SK-N-SH (cell line): ENCODE data around the gene TNFRSF12A. TPM values are rescaled to one million over a fixed set of nuclear protein-coding genes. Genes with fewer than 3 reads are reported as not detected.

ENCODE experiments used
- CTCF ChIA-PET: fragments of 300-600, 350-600 bp; formaldehyde crosslinking; extraction: SDS; loops from one replicate; lab custom pipeline; 2021; lab: Yijun Ruan, JAX
- POLR2A ChIA-PET: fragments of 350-600 bp; sonication (Branson Sonifier 250); formaldehyde crosslinking; extraction: SDS; loops from one replicate; lab custom pipeline; 2020; ENCODE audit warnings: antibody characterized with exemption, inconsistent platforms; lab: Yijun Ruan, JAX
- DNase-seq: peaks from one replicate; pipeline ENCODE4 v3.0.0; 2012
- H2AFZ ChIP-seq: fragments of 200-600 bp; sonication (generic); 2 replicates; pipeline ENCODE4 v1.8.1; 2016; ENCODE audit warnings: antibody characterized with exemption, mild to moderate bottlenecking, low read depth
- H3F3A ChIP-seq: fragments of 200-600 bp; sonication (generic); replicated peaks from 2 replicates; pipeline ENCODE3; 2016; ENCODE audit warnings: antibody characterized with exemption, mild to moderate bottlenecking; ENCODE audit not compliant: insufficient read depth
- H3K27ac ChIP-seq, 2 experiments: fragments of 200-500 bp in 1 of 2; fragments of 200-600 bp in 1 of 2; sonication (Bioruptor generic) in 1 of 2; sonication (generic), shearing (Covaris generic) in 1 of 2; 2 replicates each; pipeline versions ENCODE4 v1.5.1 to v1.6.1; 2014 to 2016; ENCODE audit warnings: low read depth in 2 of 2, inconsistent platforms in 1 of 2, low read length in 1 of 2, mild to moderate bottlenecking in 1 of 2, mixed read lengths in 1 of 2
- H3K27me3 ChIP-seq: fragments of 200-600 bp; sonication (generic), shearing (Covaris generic); 2 replicates; pipeline ENCODE4 v1.6.1; 2016; ENCODE audit warnings: mixed run types; ENCODE audit not compliant: insufficient read depth
- H3K36me3 ChIP-seq, 2 experiments: fragments of 200-500 bp in 1 of 2; fragments of 200-600 bp in 1 of 2; sonication (Bioruptor generic) in 1 of 2; sonication (generic) in 1 of 2; replicated peaks in 1 of 2; 2 replicates each; pipeline versions ENCODE3 to v1.5.1; 2014 to 2016; ENCODE audit warnings: low read length in 1 of 2, mild to moderate bottlenecking in 1 of 2; ENCODE audit not compliant: insufficient read depth in 2 of 2, control insufficient read depth in 1 of 2
- H3K4me1 ChIP-seq, 2 experiments: fragments of 200-500 bp in 1 of 2; fragments of 200-600 bp in 1 of 2; sonication (Bioruptor generic) in 1 of 2; sonication (generic), shearing (Covaris generic) in 1 of 2; 2 replicates each; pipeline versions ENCODE4 v1.5.1 to v1.6.1; 2014 to 2016; ENCODE audit warnings: low read depth in 1 of 2, low read length in 1 of 2, mixed run types in 1 of 2; ENCODE audit not compliant: insufficient read depth in 2 of 2, control insufficient read depth in 1 of 2
- H3K4me2 ChIP-seq: fragments of 200-600 bp; sonication (generic), shearing (Covaris generic); 2 replicates; pipeline ENCODE4 v1.6.1; 2017; ENCODE audit warnings: mixed run types
- H3K4me3 ChIP-seq, 2 experiments: fragments of 200-500 bp in 1 of 2; fragments of 200-600 bp in 1 of 2; sonication (Bioruptor generic) in 1 of 2; sonication (generic), shearing (Covaris generic) in 1 of 2; 2 replicates each; pipeline versions ENCODE4 v1.5.1 to v1.8.1; 2014 to 2016; ENCODE audit warnings: low read depth in 2 of 2, inconsistent platforms in 1 of 2, low read length in 1 of 2, mild to moderate bottlenecking in 1 of 2, mixed read lengths in 1 of 2, moderate library complexity in 1 of 2
- H3K79me2 ChIP-seq: fragments of 200-600 bp; sonication (generic); 2 replicates; pipeline ENCODE4 v1.8.1; 2017; ENCODE audit warnings: mild to moderate bottlenecking; ENCODE audit not compliant: insufficient read depth
- H3K9ac ChIP-seq: fragments of 200-600 bp; sonication (generic); 2 replicates; pipeline ENCODE4 v1.6.1; 2017; ENCODE audit warnings: mixed run types
- H3K9me2 ChIP-seq: fragments of 200-600 bp; sonication (generic); 2 replicates; pipeline ENCODE4 v1.6.1; 2017; ENCODE audit warnings: mixed run types
- H3K9me3 ChIP-seq: fragments of 200-600 bp; sonication (generic); 2 replicates; pipeline ENCODE4 v1.6.1; 2017; ENCODE audit warnings: mixed run types, mild to moderate bottlenecking, moderate library complexity
- H4K20me1 ChIP-seq: fragments of 200-600 bp; sonication (generic); 2 replicates; pipeline ENCODE4 v1.6.1; 2017; ENCODE audit warnings: mild to moderate bottlenecking, mixed run types; ENCODE audit not compliant: insufficient read depth
- FOSL2 ChIP-seq: IDR thresholded peaks from 2 replicates; pipeline ENCODE4 v1.4.0; 2012; ENCODE audit warnings: low read depth, mild to moderate bottlenecking, moderate library complexity, borderline replicate concordance
- FOXJ3 ChIP-seq: sonication (generic); formaldehyde crosslinking; IDR thresholded peaks from 2 replicates; pipeline ENCODE4 v1.5.1; 2020; ENCODE audit warnings: mild to moderate bottlenecking, missing genetic modification reagents
- FOXM1 ChIP-seq: IDR thresholded peaks from 2 replicates; pipeline ENCODE4 v1.4.0; 2012; ENCODE audit warnings: low read depth, mild to moderate bottlenecking
- MEF2A ChIP-seq: IDR thresholded peaks from 2 replicates; pipeline ENCODE4 v1.4.0; 2012; ENCODE audit warnings: low read depth, borderline replicate concordance
- MXI1 ChIP-seq: IDR thresholded peaks from 2 replicates; pipeline ENCODE4 v1.6.1; 2012; ENCODE audit warnings: mild to moderate bottlenecking, low read depth, low read length, improper control_type of control experiment
- NRF1 ChIP-seq: IDR thresholded peaks from 2 replicates; pipeline ENCODE4 v1.6.1; 2012; ENCODE audit warnings: low read depth, mild to moderate bottlenecking, low read length
- PBX3 ChIP-seq: IDR thresholded peaks from 2 replicates; pipeline ENCODE4; 2012
- POLR2AphosphoS5 ChIP-seq: IDR thresholded peaks from 2 replicates; pipeline ENCODE4 v1.6.1; 2012; ENCODE audit warnings: low read depth, low read length
- RAD21 ChIP-seq: IDR thresholded peaks from 2 replicates; pipeline ENCODE4 v1.6.1; 2012; ENCODE audit warnings: mild to moderate bottlenecking, low read length
- RCOR1 ChIP-seq: fragments of 150-350 bp; IDR thresholded peaks from 2 replicates; pipeline ENCODE4 v1.6.1; 2017; ENCODE audit warnings: antibody characterized with exemption, low read length
- RXRA ChIP-seq: IDR thresholded peaks from 2 replicates; pipeline ENCODE4 v1.4.0; 2012; ENCODE audit warnings: low read depth, mild to moderate bottlenecking, borderline replicate concordance
- SIN3A ChIP-seq: IDR thresholded peaks from 2 replicates; pipeline ENCODE4 v1.6.1; 2012; ENCODE audit warnings: low read depth, mild to moderate bottlenecking, low read length, moderate library complexity, borderline replicate concordance
- TCF12 ChIP-seq: IDR thresholded peaks from 2 replicates; pipeline ENCODE4 v1.4.0; 2012
- TEAD4 ChIP-seq: IDR thresholded peaks from 2 replicates; pipeline ENCODE4 v1.4.0; 2012; ENCODE audit warnings: mild to moderate bottlenecking, borderline replicate concordance; ENCODE audit not compliant: insufficient read depth
- USF1 ChIP-seq: IDR thresholded peaks from 2 replicates; pipeline ENCODE4 v1.4.0; 2012; ENCODE audit warnings: low read depth, borderline replicate concordance
- USF2 ChIP-seq: fragments of 150-350 bp; IDR thresholded peaks from 2 replicates; pipeline ENCODE4 v1.6.1; 2017; ENCODE audit warnings: antibody characterized with exemption, low read length, low read depth, borderline replicate concordance
- WGBS: methylation state at CpG from one replicate; pipeline ENCODE4 v1.1.6; 2017; ENCODE audit warnings: low lambda C conversion rate; 5-methylcytosine and 5-hydroxymethylcytosine counted together
- polyA plus RNA-seq, 3 experiments: library from polyadenylated mRNA; depleted of rRNA; stranded (reverse); fragments of >200 nt; gene quantifications; 2 replicates each; pipeline ENCODE4 v1.2.3, GENCODE V29; 2012
- TF ChIP-seq, protein P1 (sequence below): IDR thresholded peaks from 2 replicates; pipeline ENCODE4 v1.4.0; 2012; ENCODE audit warnings: low read depth, borderline replicate concordance
- TF ChIP-seq, protein P2 (sequence below): IDR thresholded peaks from 2 replicates; pipeline ENCODE4 v1.6.1; 2012; ENCODE audit warnings: mild to moderate bottlenecking, low read depth, low read length, moderate library complexity

The TNFRSF12A gene
- polyA plus RNA-seq, 1 of the 3 experiments (the other 2 are of a cell fraction): 374 TPM

DNA sequence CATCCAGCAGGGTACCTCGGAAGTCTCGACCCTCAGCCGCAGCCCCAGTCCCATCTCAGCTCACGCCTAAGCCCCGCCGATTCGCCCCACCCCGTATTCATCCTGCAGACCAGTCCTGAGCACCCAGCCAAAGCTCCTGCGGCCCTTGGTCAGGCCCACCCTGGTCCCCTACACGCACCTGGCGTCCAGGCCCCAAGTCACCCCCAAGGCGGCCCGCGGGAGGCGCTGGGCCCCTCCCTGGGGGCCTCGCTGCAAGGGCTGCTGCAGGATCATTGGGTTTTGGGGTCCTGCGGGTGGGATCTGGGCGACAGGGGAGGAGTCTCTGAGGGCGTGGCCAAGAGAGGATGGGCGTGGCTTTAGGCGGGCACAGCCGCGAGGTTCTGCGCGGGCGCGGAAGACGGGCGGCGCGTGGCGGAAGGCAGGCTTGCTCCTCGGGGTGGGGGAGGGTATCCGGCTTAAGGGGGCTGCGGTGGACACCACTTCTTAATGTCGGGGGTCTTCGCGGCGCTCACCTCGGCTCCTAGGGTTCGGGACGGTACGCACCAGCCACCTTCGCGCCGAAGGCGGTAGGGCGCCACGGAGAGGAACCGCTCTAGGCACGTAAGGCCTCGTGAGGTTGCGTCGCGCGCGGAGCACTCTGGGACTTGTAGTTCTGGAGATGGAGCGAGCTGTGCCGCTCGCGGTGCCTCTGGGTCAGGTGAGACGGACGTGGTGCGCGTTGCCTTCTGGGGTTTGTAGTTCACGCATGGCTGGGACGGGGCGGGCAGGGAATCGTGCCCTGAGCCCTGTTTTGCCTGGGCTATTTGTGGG lies 3.7 kb downstream of the TNFRSF12A start, which contains the start of the genes HCFC1R1 and THOC6 (continued):
- TF ChIP-seq FOXJ3 (CRISPR knock-in tag): no peak
- TF ChIP-seq USF1: peak; percentile 94
- peak; percentile 78; the same call in 1 of the 2 replicates for TF ChIP-seq MXI1
- TF ChIP-seq PBX3: peak; percentile 84
- TF ChIP-seq TCF12: no peak
- no peak for TF ChIP-seq RAD21
- peak; percentile 22; the same call in 1 of the 2 replicates for TF ChIP-seq FOSL2
- TF ChIP-seq FOXM1: no peak; the same call in 1 of the 2 replicates
- TF ChIP-seq USF2: peak; percentile 59; the same call in 1 of the 2 replicates
- TF ChIP-seq RCOR1: no peak

DNA sequence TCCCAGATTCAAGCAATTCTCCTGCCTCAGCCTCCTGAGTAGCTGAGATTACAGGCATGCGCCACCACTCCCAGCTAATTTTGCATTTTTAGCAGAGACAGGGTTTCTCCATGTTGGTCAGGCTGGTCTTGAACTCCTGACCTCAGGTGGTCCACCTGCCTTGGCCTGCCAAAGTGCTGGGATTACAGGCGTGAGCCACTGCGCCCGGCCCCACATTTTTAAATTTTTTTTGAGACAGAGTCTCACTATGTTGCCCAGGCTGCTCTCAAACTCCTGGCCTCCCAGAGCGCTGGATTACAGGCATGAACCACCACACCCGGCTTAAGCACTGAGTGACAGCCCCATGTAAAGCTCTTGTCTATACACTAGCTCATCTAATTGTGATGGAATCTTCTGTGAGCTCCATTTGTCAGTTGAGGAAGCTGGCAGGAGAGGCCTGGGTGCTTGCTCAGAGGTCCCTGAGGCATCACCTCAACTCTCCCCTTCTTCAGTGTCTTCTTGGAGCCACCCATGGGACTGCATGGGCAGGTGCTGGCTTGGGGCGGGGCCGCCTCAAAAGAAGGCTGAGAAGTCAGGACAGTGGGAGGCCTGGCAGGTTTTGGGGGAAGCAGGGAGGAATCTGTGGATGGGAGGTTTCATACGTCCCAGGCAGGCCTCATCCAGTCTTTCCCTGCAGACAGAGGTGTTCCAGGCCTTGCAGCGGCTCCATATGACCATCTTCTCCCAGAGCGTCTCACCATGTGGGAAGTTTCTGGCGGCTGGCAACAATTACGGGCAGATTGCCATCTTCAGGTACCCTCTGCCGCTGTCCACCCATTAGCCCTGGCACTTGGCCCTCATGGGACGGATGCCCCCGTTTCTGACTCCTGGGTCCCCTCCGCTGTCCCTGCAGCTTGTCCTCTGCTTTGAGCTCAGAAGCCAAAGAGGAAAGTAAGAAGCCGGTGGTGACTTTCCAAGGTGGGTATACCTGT lies 5.1 kb downstream of the TNFRSF12A start:
- no peak overlapping the region for H3K9ac ChIP-seq
- peaks cover 56% of the 10 kb centered on the region for H3F3A ChIP-seq
- no peaks in the 10 kb centered on the region for H3K9me2 ChIP-seq
- H3K4me1 ChIP-seq: peaks cover 8 to 27% of the 10 kb centered on the region in 2 experiments; a peak in 3 of 4 replicates
- H3K9me3 ChIP-seq: no peaks in the 10 kb centered on the region
- no peak overlapping the region for H3K4me3 ChIP-seq
- ChIA-PET CTCF (no interaction called here), POLR2A (interaction anchor here (0.7 kb wide), 1 partner anchor 109 kb away, joined by 3 read pairs; the partner anchor contains the start of gene ZNF213)
- no peaks in the 10 kb centered on the region for H3K27me3 ChIP-seq
- peaks cover 20% of the 10 kb centered on the region for H4K20me1 ChIP-seq
- no peak for DNase-seq
- H3K36me3 ChIP-seq: peaks cover 21 to 26% of the 10 kb centered on the region in 2 experiments
- no peak overlapping the region for H3K27ac ChIP-seq
- TF ChIP-seq, protein P1, sequence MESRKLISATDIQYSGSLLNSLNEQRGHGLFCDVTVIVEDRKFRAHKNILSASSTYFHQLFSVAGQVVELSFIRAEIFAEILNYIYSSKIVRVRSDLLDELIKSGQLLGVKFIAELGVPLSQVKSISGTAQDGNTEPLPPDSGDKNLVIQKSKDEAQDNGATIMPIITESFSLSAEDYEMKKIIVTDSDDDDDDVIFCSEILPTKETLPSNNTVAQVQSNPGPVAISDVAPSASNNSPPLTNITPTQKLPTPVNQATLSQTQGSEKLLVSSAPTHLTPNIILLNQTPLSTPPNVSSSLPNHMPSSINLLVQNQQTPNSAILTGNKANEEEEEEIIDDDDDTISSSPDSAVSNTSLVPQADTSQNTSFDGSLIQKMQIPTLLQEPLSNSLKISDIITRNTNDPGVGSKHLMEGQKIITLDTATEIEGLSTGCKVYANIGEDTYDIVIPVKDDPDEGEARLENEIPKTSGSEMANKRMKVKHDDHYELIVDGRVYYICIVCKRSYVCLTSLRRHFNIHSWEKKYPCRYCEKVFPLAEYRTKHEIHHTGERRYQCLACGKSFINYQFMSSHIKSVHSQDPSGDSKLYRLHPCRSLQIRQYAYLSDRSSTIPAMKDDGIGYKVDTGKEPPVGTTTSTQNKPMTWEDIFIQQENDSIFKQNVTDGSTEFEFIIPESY: no peak
- TF ChIP-seq POLR2AphosphoS5 (no peak), RXRA (no peak), SIN3A (no peak), USF1 (no peak), MEF2A (no peak), TEAD4 (no peak), RAD21 (no peak), NRF1 (no peak)
- TF ChIP-seq, protein P2, sequence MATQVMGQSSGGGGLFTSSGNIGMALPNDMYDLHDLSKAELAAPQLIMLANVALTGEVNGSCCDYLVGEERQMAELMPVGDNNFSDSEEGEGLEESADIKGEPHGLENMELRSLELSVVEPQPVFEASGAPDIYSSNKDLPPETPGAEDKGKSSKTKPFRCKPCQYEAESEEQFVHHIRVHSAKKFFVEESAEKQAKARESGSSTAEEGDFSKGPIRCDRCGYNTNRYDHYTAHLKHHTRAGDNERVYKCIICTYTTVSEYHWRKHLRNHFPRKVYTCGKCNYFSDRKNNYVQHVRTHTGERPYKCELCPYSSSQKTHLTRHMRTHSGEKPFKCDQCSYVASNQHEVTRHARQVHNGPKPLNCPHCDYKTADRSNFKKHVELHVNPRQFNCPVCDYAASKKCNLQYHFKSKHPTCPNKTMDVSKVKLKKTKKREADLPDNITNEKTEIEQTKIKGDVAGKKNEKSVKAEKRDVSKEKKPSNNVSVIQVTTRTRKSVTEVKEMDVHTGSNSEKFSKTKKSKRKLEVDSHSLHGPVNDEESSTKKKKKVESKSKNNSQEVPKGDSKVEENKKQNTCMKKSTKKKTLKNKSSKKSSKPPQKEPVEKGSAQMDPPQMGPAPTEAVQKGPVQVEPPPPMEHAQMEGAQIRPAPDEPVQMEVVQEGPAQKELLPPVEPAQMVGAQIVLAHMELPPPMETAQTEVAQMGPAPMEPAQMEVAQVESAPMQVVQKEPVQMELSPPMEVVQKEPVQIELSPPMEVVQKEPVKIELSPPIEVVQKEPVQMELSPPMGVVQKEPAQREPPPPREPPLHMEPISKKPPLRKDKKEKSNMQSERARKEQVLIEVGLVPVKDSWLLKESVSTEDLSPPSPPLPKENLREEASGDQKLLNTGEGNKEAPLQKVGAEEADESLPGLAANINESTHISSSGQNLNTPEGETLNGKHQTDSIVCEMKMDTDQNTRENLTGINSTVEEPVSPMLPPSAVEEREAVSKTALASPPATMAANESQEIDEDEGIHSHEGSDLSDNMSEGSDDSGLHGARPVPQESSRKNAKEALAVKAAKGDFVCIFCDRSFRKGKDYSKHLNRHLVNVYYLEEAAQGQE: no peak
- peaks cover 10% of the 10 kb centered on the region; the same call in 1 of the 2 replicates for H3K79me2 ChIP-seq
- WGBS: 91% methylated on average over 17 of the region's 18 CpGs
- no peak overlapping the region for H3K4me2 ChIP-seq
- H2AFZ ChIP-seq: no peak overlapping the region
